HG03521 (cell line): ENCODE results near the gene IL20.

Source experiments
- ATAC-seq: cut with Tn5 transposase; IDR thresholded peaks from one replicate; pipeline ENCODE4 v1.9.1; 2021; ENCODE audit warnings: mild to moderate bottlenecking, moderate library complexity; ENCODE audit not compliant: unreplicated experiment

Gene IL20, protein sequence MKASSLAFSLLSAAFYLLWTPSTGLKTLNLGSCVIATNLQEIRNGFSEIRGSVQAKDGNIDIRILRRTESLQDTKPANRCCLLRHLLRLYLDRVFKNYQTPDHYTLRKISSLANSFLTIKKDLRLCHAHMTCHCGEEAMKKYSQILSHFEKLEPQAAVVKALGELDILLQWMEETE

DNA sequence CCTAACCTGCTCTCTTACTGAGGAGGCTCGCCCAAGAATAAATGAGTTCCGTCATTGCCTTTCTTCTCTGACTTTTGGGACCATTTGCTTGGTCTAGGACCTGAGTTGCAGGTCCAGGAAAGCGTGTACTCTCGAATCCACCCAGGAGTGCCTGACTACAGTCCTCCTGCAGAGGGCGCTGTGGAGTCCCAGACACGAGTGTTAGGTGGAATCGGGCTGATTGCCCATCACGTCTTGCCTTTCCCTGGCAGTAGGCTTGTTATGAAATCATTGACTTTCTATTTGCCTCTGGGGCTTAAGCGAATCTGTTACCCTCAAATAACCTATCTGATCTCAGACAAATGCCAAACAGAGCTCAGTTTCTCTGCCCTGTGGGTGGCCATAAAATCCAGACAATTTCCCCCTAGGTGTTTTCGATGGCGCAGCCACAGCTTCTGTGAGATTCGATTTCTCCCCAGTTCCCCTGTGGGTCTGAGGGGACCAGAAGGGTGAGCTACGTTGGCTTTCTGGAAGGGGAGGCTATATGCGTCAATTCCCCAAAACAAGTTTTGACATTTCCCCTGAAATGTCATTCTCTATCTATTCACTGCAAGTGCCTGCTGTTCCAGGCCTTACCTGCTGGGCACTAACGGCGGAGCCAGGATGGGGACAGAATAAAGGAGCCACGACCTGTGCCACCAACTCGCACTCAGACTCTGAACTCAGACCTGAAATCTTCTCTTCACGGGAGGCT lies at the start of gene IL20:
TSS of gene IL20 (plus strand) at position 685 of the 733 bp plus-strand sequence. CDS start 230 bp downstream, outside the sequence.
- no peak for ATAC-seq

DNA sequence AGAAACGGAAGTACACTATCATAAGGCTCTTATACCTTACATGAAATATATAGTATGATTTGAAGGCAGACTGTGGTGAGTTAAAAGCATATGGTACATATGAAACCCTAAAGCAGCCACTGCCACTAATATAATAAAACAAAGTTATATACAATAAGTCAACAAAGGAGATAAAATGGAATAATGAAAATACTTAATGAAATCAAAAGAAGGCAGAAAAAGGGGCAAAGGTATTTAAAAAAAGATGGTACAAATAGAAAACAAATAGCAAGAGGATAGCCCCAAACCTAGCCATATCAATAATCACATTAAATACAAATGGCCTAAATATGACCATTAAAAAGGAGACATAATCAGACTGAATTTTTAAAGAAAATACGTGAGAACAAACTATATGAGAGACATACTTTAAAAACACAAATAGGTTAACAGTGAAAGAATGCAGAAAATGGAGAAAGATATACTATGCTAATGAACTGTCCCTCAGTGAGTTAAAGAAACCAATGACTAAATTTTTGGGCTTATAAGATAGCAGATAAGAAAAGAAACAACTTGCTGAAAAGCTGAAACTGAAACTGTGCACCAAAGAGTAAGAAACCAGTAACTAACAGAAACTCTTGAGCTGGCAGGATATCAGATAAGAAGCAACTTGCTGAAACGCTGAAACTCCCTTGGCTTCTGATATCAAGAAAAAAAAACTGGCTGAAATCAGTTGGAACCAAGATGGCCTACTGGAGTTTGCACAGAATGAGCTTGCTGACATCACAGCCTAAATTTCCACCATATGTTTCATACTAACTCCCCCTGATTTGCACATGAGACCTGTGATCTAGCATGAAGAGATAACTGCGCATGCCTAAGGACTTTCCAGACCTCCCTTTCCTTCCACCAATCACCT lies 48.8 kb upstream of the IL20 start:
- ATAC-seq, result peak; percentile 68

DNA sequence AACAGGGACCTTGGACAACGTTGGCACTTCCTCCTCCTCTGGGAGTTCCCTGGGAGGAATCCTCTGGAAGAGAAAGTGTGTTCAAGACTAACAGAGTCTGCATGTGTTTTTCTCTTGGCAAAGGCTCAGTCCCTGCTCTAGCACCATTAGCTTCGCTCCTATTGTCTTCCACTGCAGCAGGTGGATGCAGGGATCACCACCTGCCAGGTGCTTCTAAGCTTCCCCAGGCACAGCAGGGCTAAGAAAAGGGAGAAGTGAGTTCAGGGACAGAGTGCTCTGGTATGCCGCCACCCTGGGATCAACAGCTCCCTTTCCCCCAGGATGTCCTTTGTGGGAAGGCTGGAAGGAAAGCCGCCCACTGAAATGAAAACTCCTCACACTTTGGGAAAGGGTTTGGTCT lies 43.9 kb upstream of the IL20 start:
- no peak for ATAC-seq

DNA sequence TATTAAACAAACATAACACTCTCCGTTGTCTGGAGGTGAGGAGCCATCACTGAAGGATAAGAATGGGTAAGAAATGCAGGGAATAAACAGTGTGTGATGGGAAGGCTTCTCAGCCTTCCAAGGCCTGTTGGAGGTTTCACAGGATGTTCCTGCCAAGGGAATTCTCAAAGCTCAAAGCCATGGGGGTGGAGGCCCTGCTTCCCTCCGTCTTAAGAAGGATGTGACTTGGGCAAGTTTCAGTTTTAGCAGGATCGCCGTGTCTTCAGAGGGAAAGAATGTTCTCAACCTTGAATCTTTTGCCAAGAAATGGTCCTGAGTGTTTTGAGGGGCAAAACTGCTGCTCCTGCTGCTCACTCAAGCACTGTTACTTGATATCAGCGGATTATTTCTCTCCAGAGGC lies 41.7 kb upstream of the IL20 start:
- no peak for ATAC-seq

DNA sequence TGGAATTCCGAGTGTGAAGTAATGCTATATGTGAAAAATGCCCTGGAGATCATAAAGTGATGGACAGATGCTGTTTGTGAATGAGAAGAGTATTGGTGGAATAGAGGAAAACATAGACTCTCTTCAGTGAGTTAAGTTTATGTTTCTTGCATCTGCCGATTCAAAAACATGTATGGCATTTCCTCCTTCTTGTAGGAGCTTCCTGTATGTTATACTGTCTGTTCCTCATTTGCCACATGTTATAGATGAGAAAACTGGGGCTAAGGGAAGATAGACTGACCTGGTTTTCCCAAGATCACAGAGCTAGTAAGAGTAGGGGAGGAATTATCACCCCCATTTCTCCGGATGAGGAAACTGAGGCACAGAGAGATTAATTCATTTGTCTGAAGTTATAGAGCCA lies 41.1 kb upstream of the IL20 start:
- ATAC-seq, result no peak

DNA sequence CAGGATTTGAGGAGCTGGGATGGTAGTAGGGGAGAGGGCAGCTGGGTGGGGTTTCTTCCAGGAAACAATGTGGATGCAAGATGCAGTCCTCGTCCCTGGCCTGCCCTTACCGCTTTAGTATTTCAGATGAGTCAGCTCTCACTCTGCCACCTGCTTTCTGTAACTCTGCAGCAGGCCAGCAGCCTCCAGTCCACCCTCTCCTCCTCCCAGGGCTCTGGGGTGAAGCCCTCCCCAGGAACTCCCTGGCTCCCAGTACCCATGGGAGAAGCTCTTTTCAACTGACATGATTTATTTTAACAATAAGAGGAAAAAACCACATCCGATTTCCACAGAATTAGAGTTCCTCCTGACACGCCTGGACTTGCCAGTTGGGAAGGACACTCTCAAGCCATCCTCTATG lies 39.0 kb upstream of the IL20 start:
- ATAC-seq, result no peak

DNA sequence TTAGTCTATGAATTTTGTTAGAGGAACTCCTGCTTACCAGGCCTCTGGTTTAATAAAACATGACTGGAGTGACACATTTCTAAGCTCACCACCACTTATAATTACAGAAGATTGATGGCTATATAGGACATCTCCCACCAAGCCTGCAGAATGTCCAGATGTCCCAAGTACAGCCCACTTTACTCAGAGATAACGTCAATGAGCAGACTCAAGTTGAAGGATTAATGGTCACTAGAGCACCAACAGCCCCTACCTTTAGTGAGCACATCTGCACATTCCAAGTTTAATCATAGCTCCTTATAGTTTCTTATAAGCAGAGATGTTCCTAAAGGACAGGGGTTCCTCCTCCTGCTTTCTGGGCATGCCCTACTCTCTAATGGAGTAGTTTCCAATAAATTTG lies 37.4 kb upstream of the IL20 start:
- ATAC-seq, result no peak

DNA sequence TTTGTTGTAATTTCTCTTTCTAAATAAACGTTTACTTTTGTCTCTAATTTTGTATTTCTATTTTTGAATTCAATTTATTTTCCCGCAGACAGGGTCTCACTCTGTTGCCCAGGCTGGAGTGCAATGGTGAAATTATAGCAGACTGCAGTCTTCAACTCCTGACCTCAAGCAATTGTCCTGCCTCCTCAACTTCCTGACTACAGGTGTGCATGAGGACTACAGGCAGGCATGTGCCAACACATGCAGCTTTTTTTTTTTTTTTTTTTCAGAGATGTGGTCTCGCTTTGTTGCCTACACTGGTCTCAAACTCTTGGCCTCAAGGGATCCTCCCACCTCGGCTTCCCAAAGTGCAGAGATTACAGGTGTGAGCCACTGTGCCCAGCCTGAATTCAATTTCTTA lies 36.7 kb upstream of the IL20 start:
- no peak for ATAC-seq

DNA sequence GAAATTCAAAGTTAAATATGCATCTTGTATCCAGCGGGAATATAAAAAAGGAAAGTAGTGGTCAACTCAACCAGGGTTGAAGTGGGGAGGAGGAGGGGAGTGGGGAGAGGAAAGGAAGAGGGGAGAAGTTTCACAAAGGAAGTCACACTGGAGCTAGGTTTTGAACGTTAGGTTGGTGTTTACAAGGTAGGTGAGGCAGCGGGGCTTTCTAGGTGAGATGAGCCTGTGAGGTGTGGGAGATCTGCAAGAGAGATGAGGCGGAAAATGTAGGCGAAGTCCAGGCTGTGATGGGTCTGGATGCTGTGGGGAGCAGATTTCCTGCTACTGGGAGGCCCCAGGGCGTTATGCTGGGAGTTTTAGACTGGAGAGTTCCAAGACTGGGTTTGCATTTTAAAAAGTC lies 36.1 kb upstream of the IL20 start:
- no peak for ATAC-seq

DNA sequence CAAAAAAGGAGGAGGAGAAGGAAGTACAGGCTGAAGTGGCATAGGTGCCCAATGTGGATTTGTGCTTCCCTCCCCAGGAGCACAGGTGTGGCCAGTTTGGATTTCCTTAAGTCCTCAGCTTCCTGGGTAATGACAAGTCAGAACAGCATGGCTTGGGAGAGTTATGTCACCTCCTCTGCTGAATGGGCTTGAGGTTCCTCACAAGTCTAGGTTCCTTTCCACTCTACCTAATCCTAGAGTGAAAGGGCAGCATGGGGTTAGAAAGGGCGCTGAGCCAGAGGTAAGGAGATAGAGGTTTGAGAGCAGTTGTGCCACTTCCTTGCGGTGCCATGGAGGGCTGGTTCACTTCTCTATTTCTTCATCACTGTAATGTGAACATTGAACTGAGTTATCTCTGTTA lies 35.5 kb upstream of the IL20 start:
- no peak for ATAC-seq

DNA sequence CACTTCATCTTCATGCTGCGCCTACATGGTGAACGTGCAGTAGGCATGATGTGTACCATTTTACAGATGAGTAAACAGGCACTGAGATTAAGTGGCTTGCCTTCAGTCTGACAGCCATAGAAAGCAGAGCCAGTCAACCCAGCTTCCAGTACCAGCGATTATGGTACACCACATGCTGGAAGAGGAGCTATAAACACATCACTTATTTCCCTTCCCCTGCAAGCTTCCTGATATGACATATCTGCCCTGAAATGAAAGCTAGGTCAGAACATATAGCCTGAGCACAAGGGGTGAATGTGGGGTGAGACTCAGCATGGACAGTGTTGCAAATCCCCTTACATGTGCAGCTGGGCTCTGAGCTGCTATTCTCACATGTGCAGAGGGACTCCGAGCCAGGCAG lies 33.8 kb upstream of the IL20 start:
- no peak for ATAC-seq

DNA sequence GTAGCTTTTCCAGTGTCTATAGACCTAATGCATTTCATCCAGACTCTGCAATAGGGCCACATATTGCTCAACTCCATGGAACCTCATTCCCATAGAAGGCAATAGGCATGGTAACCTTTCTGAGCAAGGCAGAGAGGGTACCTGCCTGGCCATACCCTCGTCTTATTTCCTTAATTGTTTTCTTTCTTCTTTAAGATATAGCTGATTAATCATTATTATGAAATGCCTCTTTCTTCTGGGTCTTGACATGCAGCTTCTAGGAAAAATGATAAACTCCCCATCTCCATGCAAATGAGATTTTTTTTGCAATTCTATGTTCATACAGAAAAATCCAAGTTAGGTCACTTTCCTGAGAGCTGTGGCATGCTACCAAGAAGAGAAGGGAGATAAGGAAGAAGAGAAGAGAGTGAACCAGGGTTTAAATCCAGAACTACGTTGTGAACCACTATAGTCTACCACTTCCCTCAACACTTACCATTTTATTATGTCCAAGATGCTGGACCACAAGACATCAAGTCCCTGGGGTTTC lies 33.0 kb upstream of the IL20 start:
- no peak for ATAC-seq

DNA sequence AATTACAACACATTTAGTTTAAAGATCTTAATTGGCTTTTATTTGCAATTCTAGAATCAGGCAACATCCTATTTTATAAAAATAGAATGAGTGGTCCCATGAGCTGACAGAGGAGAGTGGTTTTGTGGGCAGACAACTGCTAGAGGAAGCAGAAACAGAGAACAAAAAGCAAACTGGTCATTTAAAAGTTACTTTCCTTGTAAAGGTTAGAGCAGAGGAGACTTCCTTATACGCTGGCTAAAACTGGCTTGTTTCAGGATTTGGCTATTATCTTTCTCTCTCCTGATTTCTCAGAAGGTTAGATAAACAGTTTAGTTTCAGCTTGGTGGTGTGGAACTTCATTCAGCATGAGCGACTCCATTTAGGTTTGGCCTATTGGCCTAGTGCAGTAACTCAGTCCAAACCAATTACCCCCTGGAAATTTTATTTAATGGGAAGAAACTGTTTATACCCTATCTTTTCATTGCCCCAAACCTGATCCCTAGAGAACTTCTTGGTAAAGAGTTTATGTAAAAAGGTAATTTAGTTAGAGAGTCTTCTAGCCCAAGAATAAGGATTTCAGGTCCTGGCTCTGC lies 32.2 kb upstream of the IL20 start:
- ATAC-seq, result no peak

DNA sequence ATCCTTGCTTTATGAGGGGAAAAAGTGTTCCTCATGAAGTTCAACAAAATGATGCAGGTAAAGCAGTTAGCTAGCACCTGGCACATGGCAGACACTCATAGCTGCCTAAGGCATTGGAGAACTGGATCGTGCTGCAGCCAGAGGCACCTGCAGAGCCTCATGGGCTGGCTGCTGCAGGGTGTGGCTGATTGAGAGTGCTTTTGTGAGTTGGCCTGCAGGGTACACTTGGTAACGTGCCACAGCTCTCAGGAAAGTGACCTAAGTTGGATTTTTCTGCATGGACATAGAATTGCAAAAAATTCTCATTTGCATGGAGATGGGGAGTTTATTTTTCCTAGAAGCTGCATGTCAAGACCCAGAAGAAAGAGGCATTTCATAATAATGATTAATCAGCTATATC lies 31.6 kb upstream of the IL20 start:
- no peak for ATAC-seq

DNA sequence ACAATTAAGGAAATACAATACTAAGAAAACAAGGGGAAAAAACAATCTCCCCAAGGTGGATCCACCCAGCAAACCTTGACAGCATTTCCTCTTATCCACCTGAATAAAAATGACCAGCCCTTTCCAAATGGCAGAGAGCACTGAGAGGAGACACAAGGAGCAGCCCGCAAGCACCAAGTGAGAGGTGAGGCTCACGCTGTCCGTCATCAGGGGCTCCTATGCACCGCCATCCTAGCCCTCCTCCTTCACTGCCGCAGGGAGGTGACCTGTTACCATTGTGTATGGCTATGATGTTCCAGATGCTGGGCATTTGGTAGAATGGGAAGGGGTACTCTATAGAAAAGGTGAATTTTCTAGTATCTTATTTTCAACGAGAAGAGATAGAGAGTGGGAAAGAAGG lies 31.2 kb upstream of the IL20 start:
- no peak for ATAC-seq

DNA sequence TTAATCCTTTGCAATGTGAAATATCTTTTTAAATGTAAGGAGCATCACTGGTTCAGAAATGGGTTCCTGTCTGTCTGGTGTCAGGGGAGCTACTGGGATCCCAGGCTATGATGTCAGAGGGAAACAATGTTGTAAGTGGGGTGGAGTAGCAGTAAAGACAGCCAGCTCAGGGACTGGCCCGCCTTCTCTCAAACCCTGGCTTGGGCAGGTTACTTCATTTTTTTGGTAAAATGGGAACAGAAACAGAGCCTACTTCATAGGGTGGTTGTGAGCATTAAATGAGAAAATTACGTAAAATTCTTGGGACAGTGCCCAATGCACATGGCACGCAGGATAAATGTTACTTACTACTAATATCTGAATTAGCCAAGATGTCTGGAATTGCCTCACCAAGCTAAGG lies 30.7 kb upstream of the IL20 start:
- no peak for ATAC-seq

DNA sequence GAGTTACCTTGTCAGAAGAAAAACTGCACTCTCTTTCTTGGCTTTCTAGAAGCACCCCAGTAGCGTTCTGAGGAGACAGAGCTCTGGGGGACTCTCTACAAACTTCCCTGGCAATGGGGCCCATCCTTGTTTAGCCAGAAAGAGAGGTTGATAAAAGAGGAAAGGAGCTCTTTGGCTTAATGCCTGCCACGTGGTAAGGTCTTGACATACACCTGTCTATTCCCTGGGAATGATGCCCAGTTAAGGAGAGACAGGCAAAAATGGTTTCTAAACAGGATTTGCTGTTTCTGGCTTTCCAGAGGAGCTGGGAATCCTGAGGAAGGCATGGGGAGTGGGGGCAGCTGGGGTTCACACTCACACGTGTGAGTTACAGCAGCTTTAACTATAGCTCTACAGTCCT lies 30.2 kb upstream of the IL20 start:
- no peak for ATAC-seq

DNA sequence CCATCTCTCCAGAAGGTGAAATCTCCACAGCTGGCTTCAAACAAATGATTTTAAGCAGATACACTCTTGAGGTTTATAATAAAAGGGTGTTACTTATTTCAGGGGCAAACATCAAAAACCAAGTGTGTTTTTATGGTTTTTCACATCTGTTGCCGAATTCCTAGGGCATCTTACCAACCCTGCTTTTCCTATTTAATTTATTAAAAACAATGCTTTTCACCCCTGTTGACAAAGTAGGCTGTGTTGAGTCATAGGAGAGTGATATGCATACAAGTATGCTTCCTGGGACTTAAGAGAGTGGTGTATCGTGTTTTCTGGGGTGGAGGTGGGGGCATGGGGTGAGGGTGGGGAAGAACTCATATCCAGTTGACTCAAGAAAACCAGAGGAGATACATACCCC lies 29.3 kb upstream of the IL20 start:
- ATAC-seq, result no peak

DNA sequence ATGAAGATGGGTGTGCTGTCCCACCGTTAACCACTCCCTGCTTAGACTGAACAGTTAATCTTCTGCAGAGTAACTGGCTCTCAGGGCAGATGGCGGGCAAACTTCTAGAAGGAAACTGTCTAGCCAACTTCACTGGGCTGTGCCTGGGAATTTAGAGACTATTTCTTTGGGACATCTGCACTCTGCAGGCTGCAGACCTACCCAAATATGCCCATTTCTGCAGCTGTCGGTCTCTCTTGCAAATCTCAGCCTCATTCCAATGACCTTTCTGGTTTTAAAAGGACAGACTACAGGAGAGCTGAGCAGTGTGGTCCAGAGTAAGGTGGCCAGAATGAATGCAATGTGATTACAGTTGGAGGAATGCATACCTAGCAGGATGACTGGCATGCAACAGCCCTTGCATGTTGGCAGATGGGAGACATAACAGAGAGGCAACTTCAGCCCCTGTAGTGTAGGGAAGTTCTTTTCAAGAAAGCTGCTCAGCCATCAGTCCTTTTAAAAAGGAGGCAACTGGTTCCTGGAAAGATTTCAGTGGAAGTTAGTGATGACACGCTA lies 26.3 kb upstream of the IL20 start:
- no peak for ATAC-seq

DNA sequence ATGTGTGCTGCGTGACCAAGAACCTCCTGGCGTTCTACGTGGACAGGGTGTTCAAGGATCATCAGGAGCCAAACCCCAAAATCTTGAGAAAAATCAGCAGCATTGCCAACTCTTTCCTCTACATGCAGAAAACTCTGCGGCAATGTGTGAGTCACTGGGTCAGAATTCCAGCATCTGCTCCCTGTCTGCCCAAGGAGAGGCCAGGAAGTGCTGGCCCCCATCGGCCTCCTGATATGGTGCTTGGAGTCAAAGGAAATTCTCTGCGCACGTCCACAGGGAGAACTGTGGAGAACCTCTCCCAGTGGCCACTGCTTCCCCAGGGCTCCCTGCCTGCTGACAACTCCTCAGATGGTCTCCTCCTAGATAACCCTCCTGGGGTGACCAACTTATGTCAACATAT lies 25.6 kb upstream of the IL20 start:
- ATAC-seq, result no peak
